ENCODE data around the gene TLK2.
"Not testable (repeated sequence)": the region's sequence is repeated elsewhere in the genome, so short reads cannot be mapped to it uniquely, and the experiment has no call there.

The TLK2 gene

DNA sequence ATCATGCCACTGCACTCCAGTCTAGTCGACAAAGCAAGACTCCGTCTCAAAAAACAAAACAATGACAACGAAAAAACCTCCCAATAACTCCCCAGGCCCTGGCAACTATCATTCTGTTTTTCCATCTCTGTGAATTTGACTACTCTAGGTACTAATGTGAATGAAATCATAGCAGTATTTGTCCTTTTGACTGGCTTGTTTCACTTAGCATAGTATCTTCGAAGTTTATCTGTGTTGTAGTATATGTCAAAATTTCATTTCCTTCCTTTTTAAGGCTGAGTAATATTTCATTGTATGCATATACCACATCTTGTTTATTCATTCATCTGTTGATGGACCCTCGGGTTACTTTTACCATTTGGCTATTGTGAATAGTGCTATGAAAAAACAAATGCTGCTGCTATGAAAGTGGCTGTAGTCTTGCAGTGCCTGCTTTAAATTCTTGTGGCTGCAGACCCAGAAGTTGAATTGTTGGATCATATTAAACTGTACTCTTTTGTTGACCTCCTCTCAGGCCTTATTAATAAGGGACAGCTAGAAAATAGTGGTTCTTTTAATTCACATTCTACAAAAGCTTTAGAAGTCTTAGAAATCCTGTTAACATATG lies 14.5 kb downstream of the TLK2 start:
- not testable (repeated sequence) for DNase-seq

DNA sequence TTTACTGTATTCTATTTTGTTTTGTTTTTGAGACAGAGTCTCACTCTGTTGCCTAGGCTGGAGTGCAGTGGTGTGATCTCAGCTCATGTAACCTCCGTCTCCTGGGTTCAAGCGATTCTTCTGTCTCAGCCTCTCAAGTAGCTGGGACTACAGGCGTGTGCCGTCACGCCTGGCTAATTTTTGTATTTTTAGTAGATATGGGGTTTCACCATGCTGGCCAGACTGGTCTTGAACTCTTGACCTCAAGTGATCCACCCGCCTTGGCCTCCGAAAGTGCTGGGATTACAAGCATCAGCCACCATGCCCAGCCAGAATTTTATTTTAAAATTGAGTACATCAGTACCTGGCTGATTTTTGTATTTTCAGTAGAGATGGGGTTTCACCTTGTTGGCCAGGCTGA lies 15.4 kb downstream of the TLK2 start:
- not testable (repeated sequence) for DNase-seq

GRCh38 chr17:62496344-62496743 lies 17.7 kb downstream of the TLK2 start:
- not testable (repeated sequence) for DNase-seq

GRCh38 chr17:62498796-62499195 lies 20.2 kb downstream of the TLK2 start:
- not testable (repeated sequence) for DNase-seq

- not testable (repeated sequence) for DNase-seq
Measured at GRCh38 chr17:62500463-62500862, 21.8 kb downstream of the TLK2 start.

DNA sequence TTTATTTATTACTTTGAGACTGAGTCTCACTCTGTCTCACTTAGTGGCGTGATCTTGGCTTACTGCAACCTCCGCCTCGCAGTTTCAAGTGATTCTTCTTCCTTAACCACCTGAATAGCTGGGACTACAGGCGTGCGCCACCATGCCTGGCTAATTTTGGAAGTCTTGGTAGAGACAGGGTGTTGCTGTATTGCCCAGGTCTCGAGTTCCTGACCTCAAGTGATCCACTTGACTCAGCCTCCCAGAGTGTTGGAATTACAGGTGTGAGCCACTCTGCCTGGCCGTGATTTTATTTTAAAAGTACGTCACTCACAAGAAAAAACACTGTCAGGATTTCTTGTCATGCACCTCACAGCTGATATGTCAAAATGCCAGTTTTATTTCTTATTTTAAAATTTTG lies 26.2 kb downstream of the TLK2 start:
- not testable (repeated sequence) for DNase-seq

GRCh38 chr17:62507191-62507836 lies 28.7 kb downstream of the TLK2 start:
- not testable (repeated sequence) for DNase-seq

DNA sequence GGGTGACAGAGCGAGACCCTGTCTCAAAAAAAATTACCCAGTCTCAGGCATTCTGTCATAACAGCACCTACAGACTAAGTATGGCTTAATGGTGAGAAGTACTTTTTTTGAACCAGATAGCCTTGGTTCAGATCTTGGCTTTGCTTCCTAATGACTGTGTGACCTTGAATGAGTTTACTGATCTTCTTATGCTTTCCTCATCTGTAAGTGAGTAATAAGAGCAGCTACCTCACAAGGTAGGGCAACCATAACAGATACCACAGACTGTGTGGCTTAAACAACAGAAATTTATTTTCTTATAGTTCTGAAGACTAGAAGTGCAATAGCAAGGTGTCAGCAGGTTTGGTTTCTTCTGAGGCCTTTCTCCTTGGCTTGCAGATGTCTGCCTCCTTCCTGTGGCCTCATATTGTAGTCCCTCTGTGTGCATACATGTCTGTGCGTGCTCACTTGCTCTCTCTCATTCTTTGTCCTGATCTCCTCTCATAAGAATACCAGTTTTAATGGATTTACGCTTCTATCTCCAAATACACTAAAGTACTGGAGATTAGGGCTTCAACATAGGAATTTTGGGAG lies 31.7 kb downstream of the TLK2 start:
- not testable (repeated sequence) for DNase-seq

DNA sequence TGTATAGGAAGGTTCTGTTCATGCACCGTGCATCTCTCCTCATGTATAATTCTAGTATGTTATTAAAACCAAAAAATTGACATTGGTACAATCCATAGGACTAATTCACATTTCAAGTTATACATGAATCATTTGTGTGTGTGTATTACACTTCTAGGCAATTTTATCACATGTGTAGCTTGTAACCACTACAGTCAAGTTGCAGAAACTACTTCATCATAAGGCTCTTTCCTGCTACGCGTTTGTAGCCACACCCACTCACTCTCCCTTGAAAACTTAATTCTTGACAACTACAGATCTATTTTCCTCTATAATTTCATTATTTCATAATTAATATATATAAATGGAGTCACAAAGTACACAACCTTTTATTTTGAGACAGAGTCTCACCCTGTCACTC lies 32.4 kb downstream of the TLK2 start:
- DNase-seq = not testable (repeated sequence)

GRCh38 chr17:62516376-62516775 lies 37.8 kb downstream of the TLK2 start:
- DNase-seq = not testable (repeated sequence)

DNA sequence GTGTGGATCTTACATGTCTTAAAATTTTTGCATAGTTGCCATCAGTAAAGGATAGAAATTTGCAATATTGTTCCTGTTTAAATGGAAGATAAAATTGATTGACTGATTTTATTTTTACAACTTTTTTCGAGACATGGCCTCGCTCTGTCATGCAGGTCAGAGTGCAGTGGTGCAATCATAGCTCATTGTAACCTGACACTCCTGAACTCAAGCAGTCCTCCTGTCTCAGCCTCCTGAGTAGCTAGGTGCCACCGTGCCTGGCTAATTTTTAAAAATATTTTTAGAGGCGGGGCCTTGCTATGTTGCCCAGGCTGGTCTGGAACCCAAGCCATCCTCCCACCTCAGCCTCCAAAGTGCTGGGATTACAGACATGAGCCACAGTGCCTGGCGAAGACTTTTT lies 42.7 kb downstream of the TLK2 start:
- DNase-seq = not testable (repeated sequence)

DNA sequence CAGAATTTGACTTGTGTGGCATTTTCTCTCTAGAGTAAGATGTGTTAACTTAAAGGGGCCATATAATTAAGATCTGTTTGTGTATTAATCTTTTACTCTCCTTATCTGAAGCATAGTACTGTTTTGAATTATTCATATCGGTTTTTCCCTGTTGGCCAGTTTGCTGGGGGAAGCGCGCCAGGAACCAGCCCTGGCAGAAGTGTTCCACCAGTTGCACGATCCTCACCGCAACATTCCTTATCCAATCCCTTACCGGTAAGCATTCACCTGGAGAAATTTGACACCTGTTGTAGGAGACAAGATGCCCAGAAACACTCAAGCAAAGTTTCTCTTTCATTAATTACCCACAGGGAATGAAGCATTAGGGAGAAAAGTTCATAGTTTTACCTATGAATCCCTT lies 45.5 kb downstream of the TLK2 start:
- DNase-seq = not testable (repeated sequence)

- not testable (repeated sequence) for DNase-seq
Measured at GRCh38 chr17:62525317-62525716, 46.7 kb downstream of the TLK2 start.

DNA sequence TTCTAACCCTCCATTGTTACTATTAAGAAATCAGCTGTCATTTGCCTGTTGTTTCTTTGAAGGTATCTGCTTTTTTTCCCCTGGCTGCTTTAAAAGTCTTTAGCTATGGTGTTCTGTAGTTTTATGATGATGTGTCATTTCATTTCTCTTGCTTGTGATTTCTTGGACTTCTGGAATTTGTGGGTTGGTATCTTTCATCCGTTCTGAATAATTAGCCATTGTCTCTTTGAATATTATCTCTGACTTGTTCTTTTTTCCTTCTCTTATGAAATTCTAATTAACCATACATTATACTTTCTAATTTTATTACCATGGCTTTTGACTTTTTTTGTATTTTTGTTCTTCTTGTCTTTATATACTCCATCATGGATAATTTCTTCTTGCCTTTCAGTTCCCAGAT lies 52.3 kb downstream of the TLK2 start:
- DNase-seq = not testable (repeated sequence)

DNA sequence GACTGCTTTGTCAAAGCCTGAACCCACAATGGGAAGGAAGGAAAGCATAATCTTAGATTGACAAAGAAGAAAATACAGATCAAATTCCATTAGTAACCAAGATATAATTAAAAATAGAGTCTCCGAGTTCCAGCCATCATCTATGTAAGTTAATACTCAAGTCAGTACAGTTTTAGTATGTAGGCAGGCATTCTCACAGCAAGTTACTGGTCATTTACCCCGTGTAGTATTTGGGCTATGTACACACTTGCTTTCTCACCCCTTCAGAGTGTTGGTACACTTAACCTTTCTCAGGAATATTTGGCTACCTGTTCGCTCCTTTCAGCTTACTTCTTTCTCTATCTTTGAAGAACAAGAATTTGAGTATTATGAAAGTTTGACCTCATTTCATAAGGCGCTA lies 57.9 kb downstream of the TLK2 start:
- not testable (repeated sequence) for DNase-seq

GRCh38 chr17:62541073-62541472 lies 62.4 kb downstream of the TLK2 start:
- not testable (repeated sequence) for DNase-seq

DNA sequence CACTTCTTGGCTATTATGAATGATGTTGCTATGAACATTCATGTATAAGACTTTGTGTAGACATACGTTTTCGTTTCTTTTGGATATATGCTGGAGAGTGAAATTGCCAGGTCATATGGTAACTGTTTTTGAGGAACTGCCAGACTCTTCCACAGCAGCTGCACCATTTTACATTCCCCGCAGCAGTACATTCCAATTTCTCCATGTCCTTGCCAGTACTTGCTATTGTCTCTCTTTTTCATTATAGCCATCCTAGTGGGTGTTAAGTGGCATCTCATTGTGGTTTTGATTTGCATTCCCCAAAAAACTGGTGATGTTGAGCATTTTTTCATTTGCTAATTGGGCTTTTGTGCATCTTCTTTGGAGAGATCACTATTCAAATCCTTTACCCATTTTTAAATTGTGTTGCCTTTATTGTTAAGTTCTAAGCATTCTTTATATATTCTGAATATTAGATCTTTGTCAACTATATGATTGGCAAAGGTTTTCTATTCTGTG lies 64.7 kb downstream of the TLK2 start:
- not testable (repeated sequence) for DNase-seq

DNA sequence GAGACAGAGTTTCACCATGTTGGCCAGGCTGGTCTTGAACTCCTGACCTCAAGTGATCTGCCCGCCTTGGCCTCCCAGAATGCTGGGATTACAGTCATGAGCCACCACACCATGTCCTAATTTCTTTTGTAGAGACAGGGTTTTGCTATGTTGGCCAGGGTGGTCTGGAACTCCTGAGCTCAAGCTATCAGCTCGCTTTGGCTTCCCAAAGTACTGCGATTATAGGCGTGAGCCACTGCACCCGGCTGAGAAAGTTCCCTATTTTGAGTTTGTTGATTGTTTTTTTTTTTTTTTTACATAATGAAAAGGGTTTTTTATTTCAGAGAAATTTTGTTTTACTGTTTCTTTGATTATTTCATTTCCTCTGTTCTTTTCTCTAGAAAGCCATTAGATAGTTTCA lies 67.4 kb downstream of the TLK2 start:
- not testable (repeated sequence) for DNase-seq

DNA sequence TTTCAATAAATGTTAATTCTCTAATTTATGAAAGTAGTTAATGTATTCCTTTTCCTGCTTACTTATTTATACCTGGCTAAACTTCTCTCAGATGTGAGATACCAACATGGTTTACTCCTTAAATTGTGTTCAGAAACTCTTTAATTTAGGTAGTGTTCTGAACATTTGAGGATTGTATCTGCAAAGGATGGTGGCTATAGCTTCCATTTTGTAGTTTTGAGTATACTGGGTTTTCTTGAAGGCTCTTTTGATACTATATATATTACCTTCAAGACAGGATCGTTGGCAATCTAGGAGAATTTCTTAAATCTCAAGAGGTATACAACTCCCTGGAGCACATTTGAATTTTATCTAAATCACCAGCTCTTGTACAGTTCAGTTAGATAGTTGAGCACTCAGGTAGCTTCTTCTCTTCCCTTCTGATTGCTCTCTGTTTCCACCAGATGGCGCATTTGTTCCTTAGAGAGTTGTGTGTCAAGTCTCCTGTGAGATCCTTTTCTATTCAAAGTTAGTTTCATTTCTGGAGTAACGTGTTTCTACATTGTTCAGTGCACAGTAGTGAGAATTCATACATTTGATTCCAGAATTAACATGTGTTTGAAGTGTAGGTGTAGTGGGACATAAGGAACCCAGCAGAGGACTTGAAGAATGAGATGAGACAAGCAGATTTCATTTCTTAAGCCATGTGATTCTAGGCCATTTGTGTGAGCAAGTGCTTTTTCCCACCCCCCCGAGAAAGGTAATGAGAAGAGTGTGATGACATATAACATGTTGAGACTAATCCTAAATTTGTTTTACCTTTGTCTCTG lies 74.4 kb downstream of the TLK2 start:
- peak; percentile 21 for DNase-seq

DNA sequence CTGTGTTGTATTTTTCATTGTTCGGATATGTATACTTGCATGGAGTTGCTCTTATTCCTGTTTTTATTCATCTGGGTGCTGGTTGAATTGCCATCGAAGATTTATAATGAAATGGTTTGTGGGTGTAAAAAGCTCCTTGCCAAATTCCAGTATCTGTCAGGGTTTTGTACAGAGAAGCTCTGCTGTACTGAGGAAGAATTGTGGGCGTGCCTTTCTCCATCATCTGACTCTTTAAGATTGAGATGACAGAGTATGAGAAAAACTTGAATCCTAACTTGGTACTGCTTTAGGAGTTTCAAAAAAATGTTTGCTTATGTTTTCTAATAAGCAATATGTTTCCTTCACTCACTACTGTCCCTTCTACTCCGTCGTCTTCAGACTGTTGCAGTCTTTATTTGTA lies 78.9 kb downstream of the TLK2 start:
- DNase-seq = not testable (repeated sequence)

- DNase-seq = not testable (repeated sequence)
Measured at GRCh38 chr17:62558941-62559340, 80.3 kb downstream of the TLK2 start.

DNA sequence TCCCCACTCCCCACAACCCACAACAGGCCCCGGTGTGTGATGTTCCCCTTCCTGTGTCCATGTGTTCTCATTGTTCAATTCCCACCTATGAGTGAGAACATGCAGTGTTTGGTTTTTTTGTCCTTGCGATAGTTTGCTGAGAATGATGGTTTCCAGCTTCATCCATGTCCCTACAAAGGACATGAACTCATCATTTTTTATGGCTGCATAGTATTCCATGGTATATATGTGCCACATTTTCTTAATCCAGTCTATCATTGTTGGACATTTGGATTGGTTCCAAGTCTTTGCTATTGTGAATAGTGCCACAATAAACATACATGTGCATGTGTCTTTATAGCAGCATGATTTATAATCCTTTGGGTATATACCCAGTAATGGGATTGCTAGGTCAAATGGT lies 82.3 kb downstream of the TLK2 start:
- DNase-seq = not testable (repeated sequence)

GRCh38 chr17:62562656-62563055 lies 84.0 kb downstream of the TLK2 start:
- DNase-seq = peak; percentile 26

All from NCI-H1694 (cell line).